CD4-positive, alpha-beta memory T cell (primary cell): ENCODE data around the gene TBC1D2B. TPM values are rescaled to one million over a fixed set of nuclear protein-coding genes. Genes with fewer than 3 reads are reported as not detected.

Experiments
- CTCF ChIA-PET: fragments of 350-600 bp; sonication (Branson Sonifier 250); formaldehyde crosslinking; loops from one replicate; lab custom pipeline; 2021; ENCODE audit warnings: inconsistent platforms; ENCODE audit not compliant: partially characterized antibody; lab: Charles Lee
- POLR2A ChIA-PET: fragments of 350-600 bp; sonication (Branson Sonifier 250); formaldehyde crosslinking; loops from one replicate; lab custom pipeline; 2021; ENCODE audit not compliant: partially characterized antibody; lab: Charles Lee
- DNase-seq, 5 donors: peaks; one replicate each; pipeline versions ENCODE4 v3.0.0 to v3.0.0-alpha.2; 2020 to 2022; ENCODE audit warnings: mixed read lengths in 1 of 5
- H3K27ac ChIP-seq: one replicate; pipeline ENCODE4 v1.7.0; 2013; ENCODE audit warnings: low read depth, low read length
- H3K27me3 ChIP-seq: 2 replicates; pipeline ENCODE4 v1.7.0; 2013; ENCODE audit warnings: mild to moderate bottlenecking, low read length, moderate library complexity; ENCODE audit not compliant: insufficient read depth
- H3K36me3 ChIP-seq: 2 replicates; pipeline ENCODE4 v1.7.0; 2013; ENCODE audit warnings: mild to moderate bottlenecking, low read length, moderate library complexity; ENCODE audit not compliant: insufficient read depth
- H3K4me1 ChIP-seq: 2 replicates; pipeline ENCODE4 v1.7.0; 2013; ENCODE audit warnings: mild to moderate bottlenecking, low read length, moderate library complexity; ENCODE audit not compliant: insufficient read depth
- H3K4me3 ChIP-seq, 2 donors: one replicate each; pipeline ENCODE4 v1.7.0; 2013; ENCODE audit warnings: low read length in 2 of 2, mild to moderate bottlenecking in 1 of 2
- H3K9me3 ChIP-seq, 2 donors: one replicate each; pipeline ENCODE4 v1.7.0; 2013; ENCODE audit warnings: low read length in 2 of 2, control low read depth in 1 of 2; ENCODE audit not compliant: control insufficient read depth in 1 of 2
- H3K27ac Mint-ChIP-seq, 7 donors: one replicate each; pipeline ENCODE4 v1.8.0; 2020 to 2021; ENCODE audit warnings: mixed read lengths in 7 of 7, mild to moderate bottlenecking in 6 of 7, inconsistent platforms in 3 of 7, moderate library complexity in 3 of 7
- H3K27me3 Mint-ChIP-seq, 2 donors: one replicate each; pipeline ENCODE4 v1.8.0; 2020 to 2021; ENCODE audit warnings: mixed read lengths in 2 of 2
- H3K36me3 Mint-ChIP-seq, 2 donors: one replicate each; pipeline ENCODE4 v1.8.0; 2020 to 2021; ENCODE audit warnings: mixed read lengths in 2 of 2, inconsistent platforms in 1 of 2, mild to moderate bottlenecking in 1 of 2
- H3K4me1 Mint-ChIP-seq, 4 donors: one replicate each; pipeline ENCODE4 v1.8.0; 2020 to 2021; ENCODE audit warnings: mixed read lengths in 4 of 4, mild to moderate bottlenecking in 1 of 4
- H3K4me3 Mint-ChIP-seq, 8 donors: one replicate each; pipeline ENCODE4 v1.8.0; 2020 to 2021; ENCODE audit warnings: mixed read lengths in 8 of 8, mild to moderate bottlenecking in 7 of 8, moderate library complexity in 6 of 8, inconsistent platforms in 3 of 8
- H3K9me3 Mint-ChIP-seq, 8 donors: one replicate each; pipeline ENCODE4 v1.8.0; 2020 to 2021; ENCODE audit warnings: mixed read lengths in 8 of 8, mild to moderate bottlenecking in 5 of 8, inconsistent platforms in 3 of 8, moderate library complexity in 1 of 8
- intact Hi-C: fragments of 100-400 bp; cut with micrococcal nuclease; formaldehyde crosslinking; loops from one replicate; pipeline ENCODE4 v1.15.1; 2023
- polyA plus RNA-seq, 2 donors: library from polyadenylated mRNA; unstranded; fragments of 300-500 nt; fragmentation: Illumina TruSeq; gene quantifications; one replicate each; pipeline ENCODE4 v1.2.3, GENCODE V29; 2021
- total RNA-seq, 2 experiments: library from RNA; stranded (reverse); gene quantifications; one replicate each; pipeline ENCODE4 v1.2.3, GENCODE V29; 2021

Gene TBC1D2B
- total and polyA plus RNA-seq, 4 experiments from 2014 or later = 5.6 to 114 (median 66.8) TPM

DNA sequence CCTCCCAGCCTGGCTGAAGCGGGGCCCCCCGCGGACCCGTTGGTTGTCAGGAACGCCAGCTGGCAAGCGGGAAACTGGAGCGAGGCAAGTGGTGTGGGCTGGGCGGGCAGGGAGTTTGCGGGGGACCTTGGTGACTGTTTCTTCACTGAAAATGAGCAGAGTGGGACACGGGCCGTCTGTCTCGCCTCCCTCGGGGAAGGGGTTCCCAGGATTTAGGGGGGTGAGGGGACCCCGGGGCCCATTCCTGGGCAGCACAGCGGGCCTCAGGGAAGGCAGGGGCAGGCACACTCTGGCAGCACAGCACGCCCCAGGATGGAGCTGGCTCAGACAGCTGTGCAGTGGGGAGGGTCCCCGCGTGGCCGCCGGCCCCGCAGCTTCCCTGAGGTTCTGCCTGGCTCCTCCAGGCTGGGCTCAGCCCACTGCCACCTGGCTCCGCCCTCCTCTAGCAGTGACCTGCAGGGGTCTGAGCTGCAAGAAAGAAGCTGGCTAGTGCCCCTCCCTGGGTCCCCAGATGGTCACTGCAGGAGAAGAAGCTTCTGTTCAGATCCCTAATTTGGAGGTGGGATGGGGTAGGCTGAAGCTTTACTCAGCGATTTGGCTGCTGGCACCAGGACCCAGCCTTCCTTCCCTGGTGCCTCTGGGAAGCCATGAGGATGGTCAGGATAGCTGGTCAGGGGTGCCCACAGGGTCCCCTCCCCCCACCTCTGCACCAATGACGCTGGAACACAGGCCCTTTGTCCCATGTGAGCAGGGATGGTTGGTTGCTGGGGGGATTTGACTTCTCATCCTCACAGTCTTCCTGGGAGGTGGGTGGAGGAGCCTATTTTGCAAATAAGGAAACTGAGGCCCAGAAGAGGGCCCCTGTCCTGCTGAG is 90.4 kb downstream of the TBC1D2B start:
- peaks cover 0 to 3% of the 10 kb centered on the region in 2 donors for H3K36me3 Mint-ChIP-seq
- H3K4me3 Mint-ChIP-seq = no peak overlapping the region
- H3K27ac Mint-ChIP-seq = no peak overlapping the region
- CTCF ChIA-PET = interaction anchor here (1.4 kb wide), 1 partner anchor 121 kb away, joined by 3 read pairs; no protein-coding TSS in a partner anchor
- POLR2A ChIA-PET = no interaction called here
- H3K27me3 Mint-ChIP-seq = no peaks in the 10 kb centered on the region
- no peak for DNase-seq
- peaks cover 0 to 7% (median 0%) of the 10 kb centered on the region in 8 donors for H3K9me3 Mint-ChIP-seq
- no peaks in the 10 kb centered on the region for H3K9me3 ChIP-seq
- H3K4me3 ChIP-seq = no peak overlapping the region
- no peak overlapping the region for H3K27ac ChIP-seq
- H3K27me3 ChIP-seq = no peaks in the 10 kb centered on the region
- H3K4me1 ChIP-seq = peaks cover 13% of the 10 kb centered on the region
- intact Hi-C loops = no loop called here
- H3K4me1 Mint-ChIP-seq = peaks cover 10 to 26% (median 17%) of the 10 kb centered on the region in 4 donors
- H3K36me3 ChIP-seq = no peaks in the 10 kb centered on the region

DNA sequence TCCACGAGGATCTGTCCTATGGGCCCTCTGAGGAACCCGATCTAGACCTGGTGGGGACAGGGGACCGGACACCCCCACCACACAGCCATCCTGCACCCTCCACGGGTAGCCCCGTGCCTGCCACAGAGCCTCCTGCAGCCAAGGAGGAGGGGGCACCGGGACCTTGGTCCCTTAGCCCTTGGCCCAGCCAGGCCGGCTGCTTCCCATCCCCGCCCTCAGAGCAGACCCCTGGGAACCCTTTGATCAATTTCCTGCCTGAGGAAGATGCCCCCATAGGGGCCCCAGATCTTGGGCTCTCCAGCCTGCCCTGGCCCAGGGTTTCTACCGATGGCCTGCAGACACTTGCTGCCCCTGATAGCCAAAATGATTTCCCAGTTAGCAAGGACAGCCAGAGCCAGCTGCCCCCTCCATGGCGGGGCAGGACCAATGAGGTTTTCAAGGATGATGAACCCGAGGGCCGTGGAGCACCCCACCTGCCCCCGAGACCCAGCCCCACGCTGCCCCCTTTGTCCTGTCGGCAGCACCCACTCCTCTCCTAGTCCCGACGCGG is 91.5 kb downstream of the TBC1D2B start:
- peaks cover 0 to 7% (median 0%) of the 10 kb centered on the region in 8 donors for H3K9me3 Mint-ChIP-seq
- no peak overlapping the region for H3K27ac Mint-ChIP-seq
- Histone ChIP-seq H3K4me3 (no peak overlapping the region), H3K4me1 (peaks cover 11% of the 10 kb centered on the region), H3K27me3 (no peaks in the 10 kb centered on the region), H3K9me3 (no peaks in the 10 kb centered on the region), H3K27ac (no peak overlapping the region), H3K36me3 (no peaks in the 10 kb centered on the region)
- H3K4me3 Mint-ChIP-seq = no peak overlapping the region
- intact Hi-C loops = no loop called here
- CTCF ChIA-PET = no interaction called here
- H3K36me3 Mint-ChIP-seq = no peaks in the 10 kb centered on the region
- H3K27me3 Mint-ChIP-seq = no peaks in the 10 kb centered on the region
- H3K4me1 Mint-ChIP-seq = peaks cover 8 to 18% (median 13%) of the 10 kb centered on the region in 4 donors
- no peak for DNase-seq
- POLR2A ChIA-PET = no interaction called here

DNA sequence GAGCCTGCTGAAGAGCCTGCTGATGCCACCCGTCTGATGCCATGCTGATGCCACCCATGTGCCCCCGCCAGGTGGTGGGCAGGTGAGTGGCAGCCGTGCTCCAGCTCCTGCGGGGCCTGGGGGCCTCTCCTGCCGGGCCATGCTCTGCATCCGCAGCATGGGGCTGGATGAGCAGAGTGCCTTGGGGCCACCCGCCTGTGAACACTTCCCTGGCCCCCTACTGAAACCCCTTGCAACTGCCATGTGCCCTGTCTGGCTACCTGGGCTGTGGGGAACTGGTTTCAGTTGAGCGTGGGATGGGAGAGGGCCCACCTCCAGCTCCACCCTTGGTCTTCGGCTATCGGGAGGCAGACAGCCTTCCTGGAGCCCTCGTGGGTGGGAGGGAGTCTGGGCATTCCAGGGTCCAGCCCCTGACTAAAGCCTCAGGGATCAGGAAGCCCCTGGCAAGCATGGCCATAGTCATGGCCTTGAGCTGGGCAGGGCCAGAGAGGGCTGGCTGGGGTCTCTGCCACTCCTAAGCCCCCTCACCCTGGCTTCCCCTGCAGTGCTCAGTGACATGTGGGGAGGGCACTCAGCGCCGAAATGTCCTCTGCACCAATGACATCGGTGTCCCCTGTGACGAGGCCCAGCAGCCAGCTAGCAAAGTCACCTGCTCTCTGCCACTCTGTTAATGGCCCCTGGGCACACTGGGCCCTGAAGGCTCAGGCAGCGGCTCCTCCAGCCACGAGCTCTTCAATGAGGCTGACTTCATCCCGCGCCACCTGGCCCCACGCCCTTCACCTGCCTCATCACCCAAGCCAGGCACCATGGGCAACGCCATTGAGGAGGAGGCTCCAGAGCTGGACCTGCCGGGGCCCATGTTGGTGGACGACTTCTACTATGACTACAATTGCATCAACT is 92.2 kb downstream of the TBC1D2B start:
- no peak for DNase-seq
- Histone ChIP-seq H3K4me3 (no peak overlapping the region), H3K27me3 (no peaks in the 10 kb centered on the region), H3K9me3 (no peaks in the 10 kb centered on the region), H3K27ac (no peak overlapping the region), H3K4me1 (peaks cover 4% of the 10 kb centered on the region), H3K36me3 (no peaks in the 10 kb centered on the region)
- no peak overlapping the region for H3K4me3 Mint-ChIP-seq
- no peaks in the 10 kb centered on the region for H3K36me3 Mint-ChIP-seq
- CTCF ChIA-PET = interaction anchor here (1.5 kb wide), 1 partner anchor 18 kb away, joined by 3 read pairs; no protein-coding TSS in a partner anchor
- no peaks in the 10 kb centered on the region for H3K27me3 Mint-ChIP-seq
- intact Hi-C loops = no loop called here
- POLR2A ChIA-PET = no interaction called here
- H3K9me3 Mint-ChIP-seq = peaks cover 0 to 5% (median 0%) of the 10 kb centered on the region in 8 donors
- H3K27ac Mint-ChIP-seq = no peak overlapping the region
- peaks cover 2 to 13% (median 6%) of the 10 kb centered on the region in 4 donors for H3K4me1 Mint-ChIP-seq

DNA sequence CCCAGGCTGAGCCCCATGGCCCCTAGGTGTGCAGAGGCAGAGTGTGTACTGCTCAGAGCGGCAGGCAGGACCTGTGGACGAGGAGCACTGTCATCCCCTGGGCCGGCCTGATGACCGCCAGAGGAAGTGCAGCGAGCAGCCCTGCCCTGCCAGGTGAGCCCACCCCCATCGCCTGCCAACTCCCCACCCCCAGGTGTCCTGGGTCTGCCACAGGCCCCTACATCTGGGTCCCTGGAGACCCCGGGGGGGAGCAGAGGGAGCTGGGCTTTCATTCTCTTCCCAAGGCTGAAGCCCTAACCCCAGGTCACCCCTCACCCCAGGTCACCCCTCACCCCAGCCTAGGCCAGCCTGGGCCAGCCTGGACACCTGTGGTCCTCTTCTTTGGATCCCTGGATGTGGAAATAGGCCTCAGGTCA is 93.1 kb downstream of the TBC1D2B start:
- no peaks in the 10 kb centered on the region for H3K36me3 Mint-ChIP-seq
- no peak for DNase-seq
- no peak overlapping the region for H3K27ac Mint-ChIP-seq
- Histone ChIP-seq H3K4me1 (no peaks in the 10 kb centered on the region), H3K36me3 (no peaks in the 10 kb centered on the region), H3K27me3 (no peaks in the 10 kb centered on the region), H3K9me3 (no peaks in the 10 kb centered on the region), H3K27ac (no peak overlapping the region), H3K4me3 (no peak overlapping the region)
- H3K27me3 Mint-ChIP-seq = no peaks in the 10 kb centered on the region
- ChIA-PET CTCF (interaction anchor here (1.0 to 1.5 kb wide), 2 partner anchors 17 to 124 kb away, joined by 3 read pairs; no protein-coding TSS in a partner anchor), POLR2A (interaction anchor here (1.2 kb wide), 1 partner anchor 124 kb away, joined by 4 read pairs; no protein-coding TSS in a partner anchor)
- H3K4me1 Mint-ChIP-seq = peaks cover 2 to 10% (median 5%) of the 10 kb centered on the region in 4 donors
- H3K4me3 Mint-ChIP-seq = no peak overlapping the region
- H3K9me3 Mint-ChIP-seq = peaks cover 0 to 5% (median 0%) of the 10 kb centered on the region in 8 donors
- intact Hi-C loops = no loop called here

DNA sequence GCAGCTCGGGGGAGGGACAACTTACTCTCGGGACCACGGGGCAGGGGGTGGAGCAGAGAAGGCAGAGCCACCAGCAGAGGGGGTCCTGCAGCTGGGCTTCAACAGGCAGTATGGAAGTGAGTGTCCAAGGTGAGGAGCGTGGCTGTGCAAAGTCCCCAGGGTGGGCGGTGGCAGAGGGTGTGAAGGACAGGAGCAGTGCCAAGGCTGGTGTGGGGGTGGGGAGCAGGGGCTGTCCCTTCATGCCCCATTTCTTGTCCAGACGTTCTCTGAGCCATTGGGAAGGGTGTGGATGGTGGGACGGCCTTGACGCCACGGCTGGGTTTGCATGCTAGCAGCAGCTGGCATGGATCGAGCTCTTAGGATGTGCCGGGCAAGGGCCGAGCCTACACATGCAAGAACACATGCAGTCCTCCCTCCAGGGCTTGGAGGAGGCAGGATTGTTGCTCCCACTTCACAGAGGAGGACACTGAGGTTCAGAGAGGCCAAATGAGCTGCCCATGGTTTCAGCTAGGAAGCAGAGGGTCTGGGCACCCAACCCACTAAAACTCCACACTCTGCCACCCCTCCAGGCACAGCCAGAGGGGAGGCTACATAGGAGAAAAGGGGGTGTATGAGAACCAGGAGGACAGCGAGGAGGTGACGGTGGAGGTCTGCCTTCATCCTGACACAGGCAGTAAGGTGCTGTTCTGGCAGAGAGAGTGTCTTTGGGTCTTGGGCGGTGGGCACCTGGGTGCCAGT is 93.6 kb downstream of the TBC1D2B start:
- intact Hi-C loops = no loop called here
- H3K4me1 Mint-ChIP-seq = peaks cover 0 to 6% (median 5%) of the 10 kb centered on the region in 4 donors
- H3K36me3 Mint-ChIP-seq = no peaks in the 10 kb centered on the region
- no peak overlapping the region for H3K27ac Mint-ChIP-seq
- no peak for DNase-seq
- Histone ChIP-seq H3K27ac (no peak overlapping the region), H3K4me1 (no peaks in the 10 kb centered on the region), H3K9me3 (no peaks in the 10 kb centered on the region), H3K36me3 (no peaks in the 10 kb centered on the region), H3K4me3 (no peak overlapping the region), H3K27me3 (no peaks in the 10 kb centered on the region)
- H3K4me3 Mint-ChIP-seq = no peak overlapping the region
- no peaks in the 10 kb centered on the region for H3K27me3 Mint-ChIP-seq
- ChIA-PET CTCF (interaction anchor here (1.0 to 1.5 kb wide), 2 partner anchors 17 to 124 kb away, joined by 3 read pairs; no protein-coding TSS in a partner anchor), POLR2A (interaction anchor here (1.2 kb wide), 1 partner anchor 125 kb away, joined by 4 read pairs; no protein-coding TSS in a partner anchor)
- peaks cover 0 to 5% (median 0%) of the 10 kb centered on the region in 8 donors for H3K9me3 Mint-ChIP-seq

DNA sequence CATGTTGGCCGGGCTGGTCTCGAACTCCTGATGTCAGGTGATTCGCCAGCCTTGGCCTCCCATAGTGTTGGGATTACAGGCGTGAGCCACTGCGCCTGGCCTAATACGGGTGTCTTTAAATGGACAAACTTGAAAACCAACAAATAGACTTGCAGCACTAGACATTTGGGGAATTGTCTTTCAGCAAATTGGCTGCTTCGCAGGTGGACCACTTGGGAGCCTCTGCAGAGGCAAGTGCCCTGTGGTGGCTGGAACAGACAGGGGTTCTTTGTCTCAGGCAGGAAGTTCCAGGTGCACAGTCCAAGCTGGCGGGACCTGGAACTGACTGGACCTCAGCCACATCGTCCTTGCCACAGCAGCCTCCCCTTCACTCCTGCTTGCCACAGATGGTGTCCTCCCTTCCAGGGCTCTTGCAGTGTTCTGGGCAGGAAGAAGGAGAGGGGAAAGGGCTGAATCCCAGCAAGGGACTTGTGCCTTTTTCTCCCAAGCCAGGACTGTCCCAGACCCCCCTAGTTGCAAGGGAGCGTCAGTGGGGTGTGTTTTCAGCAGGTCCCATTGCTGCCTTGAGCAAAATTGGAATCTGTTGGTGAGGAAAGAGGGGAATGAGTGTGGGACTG is 94.3 kb downstream of the TBC1D2B start:
- intact Hi-C loops = no loop called here
- H3K4me1 ChIP-seq = no peaks in the 10 kb centered on the region
- no peak for DNase-seq
- no peak overlapping the region for H3K4me3 ChIP-seq
- Mint-ChIP-seq H3K27ac (peak overlapping the region in 1 of 7 donors; percentile 29), H3K4me3 (peak overlapping the region in 1 of 8 donors; percentile 26), H3K27me3 (no peaks in the 10 kb centered on the region), H3K36me3 (no peaks in the 10 kb centered on the region), H3K4me1 (peaks cover 0 to 4% (median 4%) of the 10 kb centered on the region in 4 donors), H3K9me3 (peaks cover 0 to 5% (median 0%) of the 10 kb centered on the region in 8 donors)
- H3K36me3 ChIP-seq = no peaks in the 10 kb centered on the region
- no peaks in the 10 kb centered on the region for H3K9me3 ChIP-seq
- H3K27me3 ChIP-seq = no peaks in the 10 kb centered on the region
- ChIA-PET POLR2A (interaction anchor here (1.2 kb wide), 1 partner anchor 125 kb away, joined by 4 read pairs; no protein-coding TSS in a partner anchor), CTCF (interaction anchor here (1.0 to 1.5 kb wide), 2 partner anchors 16 to 125 kb away, joined by 3 read pairs; no protein-coding TSS in a partner anchor)
- no peak overlapping the region for H3K27ac ChIP-seq
